Uterus (tissue), 2 donors: Measurements from ENCODE around the gene NME4.
A peak's percentile ranks its signal among the peaks of the same experiment; 100 is the strongest.

Experiments used
- CTCF ChIP-seq, 4 experiments: fragments of 200-600 bp in 2 of 4; fragments of 450-650 bp in 2 of 4; sonication (generic) in 2 of 4; IDR thresholded peaks; one replicate each; pipeline ENCODE4 v1.5.1; 2016 to 2019; ENCODE audit warnings: antibody characterized with exemption in 4 of 4, mild to moderate bottlenecking in 2 of 4, moderate library complexity in 1 of 4
- POLR2A ChIP-seq, 2 donors: fragments of 450-650 bp; IDR thresholded peaks; one replicate each; pipeline ENCODE4 v1.6.1; 2016; ENCODE audit warnings: antibody characterized with exemption in 2 of 2, mild to moderate bottlenecking in 1 of 2, moderate library complexity in 1 of 2

- TF ChIP-seq CTCF (IDR thresholded peaks at IDR 0.05) (peak in 3 of 4 experiments; percentile 61 to 79 (median 78)), POLR2A (IDR thresholded peaks at IDR 0.05) (peak; percentile 58 to 75)
These were observed 44.2 kb upstream of the NME4 start, which contains the start of gene AXIN1 for GRCh38 chr16:352547-353403.
